ENCODE data around the gene GCK. TPM values are rescaled to one million over a fixed set of nuclear protein-coding genes. Genes with fewer than 3 reads are reported as not detected.

Gene GCK
- total and polyA plus RNA-seq, 8 donors = 0.57 to 18.2 (median 1.0) TPM

DNA sequence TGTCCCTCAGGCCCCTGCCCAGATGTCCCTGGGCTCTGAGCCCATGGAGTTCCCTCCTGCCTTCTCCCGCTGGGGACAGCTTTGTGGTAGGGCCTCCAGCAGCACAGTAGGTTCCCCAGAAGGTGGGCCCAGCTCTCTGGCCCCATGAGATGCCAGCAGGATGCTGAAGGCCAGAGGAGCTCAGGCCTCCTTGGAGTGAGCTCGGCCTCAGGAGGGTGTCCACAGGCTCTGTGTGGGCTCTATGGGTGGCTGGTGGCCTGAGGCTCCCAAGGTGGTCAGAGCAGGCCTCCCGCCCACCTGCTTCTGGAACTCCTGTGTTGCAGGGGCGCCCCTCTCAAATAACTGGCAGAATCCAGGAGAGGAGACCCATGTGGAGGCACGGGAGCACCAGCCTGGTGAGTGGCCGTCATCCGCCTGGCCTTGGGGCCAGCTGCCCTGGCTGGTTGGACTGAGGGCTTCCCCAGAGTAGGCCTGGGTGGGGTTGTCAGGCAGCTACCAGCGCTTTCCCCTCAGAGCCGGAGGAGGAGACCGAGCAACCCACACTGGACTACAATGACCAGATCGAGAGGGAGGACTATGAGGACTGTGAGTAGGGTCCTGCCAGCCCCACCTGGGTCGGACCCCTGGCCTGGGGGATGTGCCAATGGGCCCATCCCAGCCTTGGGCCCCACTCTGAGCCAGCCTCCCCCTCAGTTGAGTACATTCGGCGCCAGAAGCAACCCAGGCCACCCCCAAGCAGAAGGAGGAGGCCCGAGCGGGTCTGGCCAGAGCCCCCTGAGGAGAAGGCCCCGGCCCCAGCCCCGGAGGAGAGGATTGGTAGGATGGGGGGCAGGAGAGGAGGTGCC, 81.9 kb downstream of the GCK start:
- H3K4me1 ChIP-seq = no peaks in the 10 kb centered on the region
- H3K9me3 ChIP-seq = no peaks in the 10 kb centered on the region
- no peaks in the 10 kb centered on the region for H3K36me3 ChIP-seq
- WGBS, 2 donors = 86 to 90% methylated on average over 15 to 18 of the region's 18 CpGs
- DNase-seq (peak in 1 of 6 donors; percentile 64), ATAC-seq (no peak), FAIRE-seq (no peak)
- no peak overlapping the region for H3K4me3 ChIP-seq
- intact Hi-C loops (cut with DNase I) = no loop called here
- TF ChIP-seq, protein P1, sequence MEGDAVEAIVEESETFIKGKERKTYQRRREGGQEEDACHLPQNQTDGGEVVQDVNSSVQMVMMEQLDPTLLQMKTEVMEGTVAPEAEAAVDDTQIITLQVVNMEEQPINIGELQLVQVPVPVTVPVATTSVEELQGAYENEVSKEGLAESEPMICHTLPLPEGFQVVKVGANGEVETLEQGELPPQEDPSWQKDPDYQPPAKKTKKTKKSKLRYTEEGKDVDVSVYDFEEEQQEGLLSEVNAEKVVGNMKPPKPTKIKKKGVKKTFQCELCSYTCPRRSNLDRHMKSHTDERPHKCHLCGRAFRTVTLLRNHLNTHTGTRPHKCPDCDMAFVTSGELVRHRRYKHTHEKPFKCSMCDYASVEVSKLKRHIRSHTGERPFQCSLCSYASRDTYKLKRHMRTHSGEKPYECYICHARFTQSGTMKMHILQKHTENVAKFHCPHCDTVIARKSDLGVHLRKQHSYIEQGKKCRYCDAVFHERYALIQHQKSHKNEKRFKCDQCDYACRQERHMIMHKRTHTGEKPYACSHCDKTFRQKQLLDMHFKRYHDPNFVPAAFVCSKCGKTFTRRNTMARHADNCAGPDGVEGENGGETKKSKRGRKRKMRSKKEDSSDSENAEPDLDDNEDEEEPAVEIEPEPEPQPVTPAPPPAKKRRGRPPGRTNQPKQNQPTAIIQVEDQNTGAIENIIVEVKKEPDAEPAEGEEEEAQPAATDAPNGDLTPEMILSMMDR (IDR thresholded peaks at IDR 0.05) = no peak
- H3K27ac ChIP-seq = no peak overlapping the region
- no peaks in the 10 kb centered on the region for H3K27me3 ChIP-seq

DNA sequence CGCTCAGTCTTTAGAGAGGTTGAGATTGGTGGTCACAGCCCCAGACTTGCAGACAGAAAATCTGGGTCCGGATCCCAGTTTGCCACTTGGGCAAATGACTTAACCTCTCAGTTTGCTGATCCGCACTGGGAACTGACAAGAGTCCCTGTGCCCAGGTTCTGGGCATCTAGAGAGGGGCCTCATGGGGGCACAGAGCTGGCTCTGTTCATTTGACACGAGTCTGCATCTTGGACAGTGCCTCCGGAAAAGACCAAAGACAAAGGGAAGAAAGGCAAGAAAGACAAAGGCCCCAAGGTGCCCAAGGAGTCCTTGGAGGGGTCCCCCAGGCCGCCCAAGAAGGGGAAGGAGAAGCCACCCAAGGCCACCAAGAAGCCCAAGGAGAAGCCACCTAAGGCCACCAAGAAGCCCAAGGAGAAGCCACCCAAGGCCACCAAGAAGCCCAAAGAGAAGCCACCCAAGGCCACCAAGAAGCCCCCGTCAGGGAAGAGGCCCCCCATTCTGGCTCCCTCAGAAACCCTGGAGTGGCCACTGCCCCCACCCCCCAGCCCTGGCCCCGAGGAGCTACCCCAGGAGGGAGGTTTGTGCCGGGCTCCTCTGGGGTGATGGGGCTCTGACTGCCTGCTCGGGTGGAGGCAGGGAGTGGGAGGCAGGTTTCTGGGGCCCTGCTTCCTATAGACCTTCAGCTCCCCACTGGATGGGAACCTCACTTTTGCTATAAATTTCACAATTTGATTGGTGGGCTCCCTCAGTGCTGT, 82.8 kb downstream of the GCK start:
- 82 to 83% methylated on average over 9 to 10 of the region's 10 CpGs for WGBS, 2 donors
- no peak for DNase-seq
- no peak for ATAC-seq
- intact Hi-C loops (cut with DNase I) = no loop called here
- Histone ChIP-seq H3K9me3 (no peaks in the 10 kb centered on the region), H3K4me1 (no peaks in the 10 kb centered on the region), H3K36me3 (no peaks in the 10 kb centered on the region), H3K27ac (no peak overlapping the region), H3K27me3 (no peaks in the 10 kb centered on the region), H3K4me3 (no peak overlapping the region)
- no peak for FAIRE-seq
- TF ChIP-seq, protein P1 (IDR thresholded peaks at IDR 0.05) = no peak

DNA sequence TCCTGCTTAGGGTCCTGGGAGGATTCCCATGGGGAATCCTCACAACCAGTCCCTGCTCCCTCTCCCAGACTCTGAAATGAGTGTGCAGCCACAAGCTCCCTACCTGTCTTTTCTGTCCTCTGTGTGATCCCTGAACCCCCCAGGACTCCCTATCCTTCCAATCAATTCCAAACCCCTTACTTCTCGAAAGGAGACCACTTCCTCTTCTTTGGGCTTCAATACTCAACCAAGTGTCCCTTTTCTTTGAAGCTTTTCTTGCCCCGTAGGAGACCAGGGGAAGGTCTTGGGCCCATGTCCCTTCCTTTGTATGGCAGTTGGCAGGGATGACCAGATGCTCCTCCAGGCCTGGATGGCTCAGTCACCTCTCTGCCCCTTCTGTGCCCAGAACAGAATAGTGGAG, 83.4 kb downstream of the GCK start:
- intact Hi-C loops (cut with DNase I) = no loop called here
- H3K4me3 ChIP-seq = no peak overlapping the region
- no peaks in the 10 kb centered on the region for H3K9me3 ChIP-seq
- H3K27me3 ChIP-seq = no peaks in the 10 kb centered on the region
- H3K27ac ChIP-seq = no peak overlapping the region
- ATAC-seq = no peak
- WGBS, 2 donors = 79 to 90% methylated on average over 2 of the region's 2 CpGs
- no peak for FAIRE-seq
- no peaks in the 10 kb centered on the region for H3K4me1 ChIP-seq
- DNase-seq = no peak
- no peaks in the 10 kb centered on the region for H3K36me3 ChIP-seq
- TF ChIP-seq, protein P1 (IDR thresholded peaks at IDR 0.05) = no peak

DNA sequence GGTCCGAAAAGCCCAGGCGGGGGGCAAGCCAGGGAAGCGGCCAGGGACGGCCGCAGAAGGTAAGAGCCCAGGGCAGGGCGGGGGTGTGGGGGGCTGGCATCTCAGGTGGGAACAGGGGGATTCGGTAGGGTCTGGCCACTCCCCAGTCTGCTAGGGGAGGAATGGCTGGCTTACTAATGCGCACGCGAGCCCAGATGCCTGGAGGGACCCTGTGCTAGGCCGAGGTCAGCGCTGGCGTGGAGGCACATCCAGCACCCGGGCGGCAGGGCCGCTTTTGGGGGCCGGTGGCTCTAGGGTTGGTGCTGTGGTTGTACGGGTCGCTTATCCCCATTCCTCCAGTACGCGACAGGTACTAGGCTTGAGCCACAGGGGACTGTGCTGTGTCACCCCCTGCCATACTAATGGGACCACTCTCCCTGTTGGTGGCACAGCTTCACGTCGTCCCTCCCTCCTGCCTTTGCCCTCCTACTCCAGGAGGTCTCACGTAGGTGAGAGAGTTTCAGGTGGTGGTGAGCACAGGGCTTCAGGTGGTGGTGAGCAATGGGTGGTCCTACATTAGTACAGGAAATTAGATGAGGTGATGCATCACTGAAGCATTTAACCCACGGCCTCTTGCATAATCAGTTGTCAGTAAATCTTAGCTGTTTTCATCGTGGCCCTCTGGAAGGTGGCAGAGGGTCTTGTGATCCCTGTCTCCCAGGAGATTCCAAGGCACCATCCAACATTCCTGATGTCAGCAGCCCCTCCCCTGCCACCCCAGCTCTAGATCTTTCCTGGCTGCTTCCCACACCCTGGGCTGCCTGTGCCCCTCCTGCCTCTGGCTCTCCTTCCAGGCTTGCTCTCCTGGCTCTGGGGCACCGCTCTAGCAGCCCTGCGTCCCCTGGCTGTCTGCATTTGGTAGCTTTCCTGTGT, 84.1 kb downstream of the GCK start:
- H3K4me3 ChIP-seq = peak overlapping the region in 2 of 4 donors; percentile 13 to 41
- H3K36me3 ChIP-seq = no peaks in the 10 kb centered on the region
- TF ChIP-seq, protein P1 (IDR thresholded peaks at IDR 0.05) = no peak
- 62 to 63% methylated on average over 25 to 28 of the region's 28 CpGs for WGBS, 2 donors
- no peaks in the 10 kb centered on the region for H3K27me3 ChIP-seq
- intact Hi-C loops (cut with DNase I) = no loop called here
- DNase-seq = peak in 1 of 6 donors; percentile 60
- H3K27ac ChIP-seq = no peak overlapping the region
- H3K9me3 ChIP-seq = no peaks in the 10 kb centered on the region
- FAIRE-seq = no peak
- H3K4me1 ChIP-seq = no peaks in the 10 kb centered on the region
- ATAC-seq = peak in 2 of 4 donors; percentile 13 to 14
